Stomach (tissue), 4 donors: ENCODE measurements around the gene HSD11B1.

Experiments
- EP300 ChIP-seq: sonication (generic); formaldehyde crosslinking; IDR thresholded peaks from one replicate; pipeline ENCODE4 v1.6.1; 2017; ENCODE audit warnings: antibody characterized with exemption
- POLR2A ChIP-seq, 4 donors: fragments of 450-650 bp; IDR thresholded peaks; one replicate each; pipeline ENCODE4 v1.6.1; 2016; ENCODE audit warnings: antibody characterized with exemption in 4 of 4, control low read depth in 2 of 4, mild to moderate bottlenecking in 1 of 4, moderate library complexity in 1 of 4

GRCh38 chr1:209708297-209708696 is 3.7 kb downstream of the HSD11B1 start:
- TF ChIP-seq EP300 (no peak), POLR2A (IDR thresholded peaks at IDR 0.05) (no peak)
